K562 (cell line): ENCODE data around the gene MTHFS. TPM values are rescaled to one million over a fixed set of nuclear protein-coding genes. Genes with fewer than 3 reads are reported as not detected.

Experiments
- ATAC-seq: fragments of 200-7000 bp; cut with Tn5 transposase; 3 replicates; pipeline ENCODE4 v1.9.1; 2020; ENCODE audit warnings: moderate library complexity
- BruUV-seq: library from RNA; stranded (reverse); fragments of 400-500 nt; replicated peaks from 2 replicates; lab custom pipeline; 2021; lab: Mats Ljungman, UMichigan
- CTCF ChIA-PET: fragments of 300-600 bp; formaldehyde crosslinking; extraction: SDS; loops from one replicate; lab custom pipeline; 2021; ENCODE audit warnings: low intra/inter-chr PET ratio; lab: Yijun Ruan, JAX
- POLR2A ChIA-PET: fragments of 300-600, 350-650 bp; sonication (Branson Sonifier 250); formaldehyde crosslinking; extraction: SDS; loops from one replicate; lab custom pipeline; 2021; ENCODE audit warnings: antibody characterized with exemption, inconsistent platforms; lab: Yijun Ruan, JAX
- DNase-seq, 4 experiments: peaks; one replicate each; pipeline versions ENCODE4 v3.0.0 to v3.0.0-alpha.2; 2011 to 2018; ENCODE audit warnings: low spot score in 3 of 4, mixed read lengths in 3 of 4; ENCODE audit errors: extremely low read depth in 1 of 4
- FAIRE-seq: peaks from 2 replicates; lab custom pipeline; 2011; peaks lifted over from hg19 to GRCh38; lab: Jason Lieb, UNC
- H2AFZ ChIP-seq: 2 replicates; pipeline ENCODE4 v1.6.0; 2011; ENCODE audit warnings: low read depth, low read length, control low read depth, inconsistent platforms
- H3K27ac ChIP-seq: fragments of 200-600 bp; 3 replicates; pipeline ENCODE4 v1.8.0; 2011; ENCODE audit warnings: low read depth, mild to moderate bottlenecking, control low read depth, inconsistent platforms, low read length, moderate library complexity, mixed read lengths; ENCODE audit errors: extremely low read depth
- H3K27me3 ChIP-seq, 2 experiments: fragments of 300-600 bp in 1 of 2; 2 replicates in 1 of 2; 3 replicates in 1 of 2; pipeline versions ENCODE4 v1.6.0 to v1.8.0; 2011; ENCODE audit warnings: inconsistent platforms in 2 of 2, low read length in 2 of 2, mild to moderate bottlenecking in 1 of 2, mixed read lengths in 1 of 2, moderate library complexity in 1 of 2; ENCODE audit not compliant: control insufficient read depth in 2 of 2, insufficient read depth in 2 of 2
- H3K36me3 ChIP-seq: fragments of 300-600 bp; 3 replicates; pipeline ENCODE4 v1.8.0; 2011; ENCODE audit warnings: mild to moderate bottlenecking, low read length, inconsistent platforms; ENCODE audit not compliant: control insufficient read depth, insufficient read depth
- H3K4me1 ChIP-seq, 2 experiments: fragments of 200-600 bp in 1 of 2; replicated peaks in 1 of 2; 2 replicates in 1 of 2; 3 replicates in 1 of 2; pipeline versions ENCODE4 v1.5.1 to v1.8.0; 2011; ENCODE audit warnings: inconsistent platforms in 2 of 2, low read length in 2 of 2, mild to moderate bottlenecking in 1 of 2, mixed read lengths in 1 of 2, moderate library complexity in 1 of 2; ENCODE audit not compliant: control insufficient read depth in 2 of 2, insufficient read depth in 2 of 2
- H3K4me2 ChIP-seq: 2 replicates; pipeline ENCODE4 v1.6.1; 2011; ENCODE audit warnings: low read length, control low read depth, inconsistent platforms, mixed read lengths; ENCODE audit not compliant: insufficient read depth
- H3K4me3 ChIP-seq: fragments of 200-600 bp; sonication (generic), shearing (Covaris generic); 2 replicates; pipeline ENCODE4 v1.5.1; 2016; ENCODE audit warnings: control low read depth, inconsistent platforms
- H3K79me2 ChIP-seq: fragments of 200-600 bp; 3 replicates; pipeline ENCODE4 v1.8.0; 2011; ENCODE audit warnings: low read length, inconsistent platforms; ENCODE audit not compliant: control insufficient read depth, insufficient read depth
- H3K9ac ChIP-seq, 2 experiments: 2 replicates each; pipeline versions ENCODE4 v1.6.0 to v1.6.1; 2011; ENCODE audit warnings: low read depth in 2 of 2, low read length in 2 of 2, control low read depth in 1 of 2, inconsistent platforms in 1 of 2, mild to moderate bottlenecking in 1 of 2, mixed read lengths in 1 of 2; ENCODE audit not compliant: insufficient read depth in 1 of 2
- H3K9me1 ChIP-seq: one replicate; pipeline ENCODE4 v1.6.0; 2011; ENCODE audit warnings: inconsistent platforms, mild to moderate bottlenecking, low read length, moderate library complexity; ENCODE audit not compliant: control insufficient read depth, insufficient read depth
- H3K9me3 ChIP-seq: replicated peaks from 2 replicates; pipeline ENCODE4 v1.5.1; 2011; ENCODE audit warnings: low read depth, low read length, inconsistent platforms; ENCODE audit not compliant: control insufficient read depth, insufficient read depth
- H4K20me1 ChIP-seq: replicated peaks from 2 replicates; pipeline ENCODE4 v1.6.1; 2011; ENCODE audit warnings: low read length, inconsistent platforms, mixed read lengths; ENCODE audit not compliant: control insufficient read depth, insufficient read depth
- GATAD2A ChIP-seq: fragments of 450-650 bp; IDR thresholded peaks from 2 replicates; pipeline ENCODE4 v1.6.1; 2017
- LEF1 ChIP-seq: fragments of 450-650 bp; IDR thresholded peaks from 2 replicates; pipeline ENCODE4 v1.6.1; 2016; ENCODE audit warnings: mild to moderate bottlenecking
- POLR2G ChIP-seq: fragments of 200-400 bp; formaldehyde crosslinking; IDR thresholded peaks from 2 replicates; pipeline ENCODE4 v1.6.1; 2017; ENCODE audit warnings: low read depth, mild to moderate bottlenecking, antibody characterized with exemption, low read length, moderate library complexity
- PRMT5 ChIP-seq: sonication (generic); formaldehyde crosslinking; IDR thresholded peaks from 2 replicates; pipeline ENCODE4 v1.5.0; 2020; ENCODE audit warnings: missing genetic modification reagents
- ZNF76 ChIP-seq: fragments of 250-450 bp; sonication (Bioruptor Pico); IDR thresholded peaks from 2 replicates; pipeline ENCODE4 v1.4.0; 2020; ENCODE audit warnings: mild to moderate bottlenecking, moderate library complexity, borderline replicate concordance
- WGBS: fragments of 100-300 bp; shearing (Covaris generic); methylation state at CpG from one replicate; pipeline ENCODE4 v1.1.6; 2016; ENCODE audit warnings: low coverage, mixed read lengths; ENCODE audit not compliant: insufficient coverage; ENCODE audit errors: missing lambda C conversion rate; 5-methylcytosine and 5-hydroxymethylcytosine counted together
- in situ Hi-C: fragments of 300-500 bp; cut with MboI; formaldehyde crosslinking; loops from 4 replicates; pipeline ENCODE4 v1.15.0; 2018; ENCODE audit warnings: inconsistent platforms, mixed read lengths
- intact Hi-C: fragments of 100-400 bp; cut with micrococcal nuclease; formaldehyde crosslinking; loops from 2 replicates; pipeline ENCODE4 v1.14.2; 2022
- polyA plus RNA-seq, 8 experiments: library from polyadenylated mRNA; depleted of rRNA in 4 of 8; stranded (reverse) in 5 of 8; unstranded in 3 of 8; fragments of >200 nt; fragmentation: Nextera tagmentation in 2 of 8; fragmentation: Illumina TruSeq in 1 of 8; extraction: Ambion mirVana in 2 of 8; extraction: Trizol in 1 of 8; gene quantifications; 2 replicates each; pipeline versions ENCODE4 v1.2.1 to v1.2.3, GENCODE V29; 2011 to 2014; ENCODE audit warnings: inconsistent platforms in 1 of 8, missing spikeins in 1 of 8
- total RNA-seq, 7 experiments: library from RNA; depleted of rRNA in 6 of 7; stranded (reverse); fragments of >200 nt in 6 of 7; fragmentation: Illumina TruSeq in 2 of 7; extraction: Trizol in 2 of 7; gene quantifications; 2 replicates each; pipeline versions ENCODE4 v1.2.1 to v1.2.3, GENCODE V29; 2011 to 2021; ENCODE audit warnings: low replicate concordance in 1 of 7
- TF ChIP-seq, protein P1 (sequence below): fragments of 250-450 bp; sonication (Bioruptor Pico); IDR thresholded peaks from 2 replicates; pipeline ENCODE4 v1.4.0; 2020

Gene MTHFS
- total and polyA plus RNA-seq, 9 of the 15 experiments (the other 6 are each of a cell fraction or from before 2014, with no cell fraction given) = 17.8 to 79.3 (median 41.7) TPM

- CTCF ChIA-PET = no interaction called here
- Histone ChIP-seq H3K4me3 (no peak overlapping the region), H3K9me1 (no peaks in the 10 kb centered on the region), H3K4me1 (peaks cover 0 to 4% of the 10 kb centered on the region in 2 experiments; a peak in 1 of 5 replicates), H3K27ac (no peak overlapping the region), H3K27me3 (no peaks in the 10 kb centered on the region), H3K9me3 (no peaks in the 10 kb centered on the region), H3K36me3 (peaks cover 28% of the 10 kb centered on the region), H3K79me2 (peaks cover 4% of the 10 kb centered on the region; the same call in 1 of the 3 replicates), H2AFZ (no peak overlapping the region), H3K4me2 (no peak overlapping the region), H4K20me1 (no peaks in the 10 kb centered on the region), H3K9ac (no peak overlapping the region)
- TF ChIP-seq ZNF76 = no peak
- in situ Hi-C loops (no loop called here), intact Hi-C loops (no loop called here)
- FAIRE-seq (no peak), DNase-seq (no peak), ATAC-seq (no peak)
- POLR2A ChIA-PET = interaction anchor here (2.2 kb wide), 1 partner anchor 8 kb away, joined by 7 read pairs; no protein-coding TSS in a partner anchor
- no TSS peak for BruUV-seq
- WGBS = 79% methylated on average over 1 of the region's 1 CpG
These were observed 34.6 kb downstream of the MTHFS start for GRCh38 chr15:79862191-79862590.

DNA sequence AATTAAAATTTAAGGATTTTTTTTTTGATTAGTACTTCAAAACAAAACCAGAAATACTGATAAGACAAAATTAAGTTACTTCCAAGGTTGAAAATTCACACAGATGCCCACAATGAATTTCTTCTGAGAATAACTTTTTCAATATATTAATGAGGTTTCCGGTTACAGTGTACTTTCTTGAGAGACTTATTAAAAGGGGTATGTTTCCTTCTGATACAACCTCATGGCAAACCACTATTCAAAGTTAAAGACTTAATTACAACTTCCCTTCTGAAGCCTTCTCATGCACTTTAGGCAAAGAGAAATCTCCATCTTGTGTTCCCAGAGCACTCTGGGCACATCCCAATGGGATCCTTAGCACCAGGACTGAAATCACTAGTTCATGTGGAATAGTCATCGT, 36.2 kb downstream of the MTHFS start:
- FAIRE-seq (no peak), DNase-seq (no peak), ATAC-seq (no peak)
- 100% methylated on average over 2 of the region's 2 CpGs for WGBS
- Histone ChIP-seq H3K9ac (no peak overlapping the region), H3K4me2 (no peak overlapping the region), H3K9me1 (no peaks in the 10 kb centered on the region), H3K27me3 (no peaks in the 10 kb centered on the region), H3K27ac (no peak overlapping the region), H3K9me3 (no peaks in the 10 kb centered on the region), H2AFZ (no peak overlapping the region), H4K20me1 (no peaks in the 10 kb centered on the region), H3K36me3 (peaks cover 25% of the 10 kb centered on the region), H3K4me1 (peaks cover 0 to 4% of the 10 kb centered on the region in 2 experiments; a peak in 1 of 5 replicates), H3K4me3 (no peak overlapping the region), H3K79me2 (peaks cover 4% of the 10 kb centered on the region; the same call in 1 of the 3 replicates)
- no TSS peak for BruUV-seq
- CTCF ChIA-PET = no interaction called here
- intact Hi-C loops (no loop called here), in situ Hi-C loops (no loop called here)
- POLR2A ChIA-PET = no interaction called here
- TF ChIP-seq LEF1 = no peak
- TF ChIP-seq POLR2G = no peak
- TF ChIP-seq, protein P1, sequence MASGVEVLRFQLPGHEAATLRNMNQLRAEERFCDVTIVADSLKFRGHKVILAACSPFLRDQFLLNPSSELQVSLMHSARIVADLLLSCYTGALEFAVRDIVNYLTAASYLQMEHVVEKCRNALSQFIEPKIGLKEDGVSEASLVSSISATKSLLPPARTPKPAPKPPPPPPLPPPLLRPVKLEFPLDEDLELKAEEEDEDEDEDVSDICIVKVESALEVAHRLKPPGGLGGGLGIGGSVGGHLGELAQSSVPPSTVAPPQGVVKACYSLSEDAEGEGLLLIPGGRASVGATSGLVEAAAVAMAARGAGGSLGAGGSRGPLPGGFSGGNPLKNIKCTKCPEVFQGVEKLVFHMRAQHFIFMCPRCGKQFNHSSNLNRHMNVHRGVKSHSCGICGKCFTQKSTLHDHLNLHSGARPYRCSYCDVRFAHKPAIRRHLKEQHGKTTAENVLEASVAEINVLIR (CRISPR knock-in tag) = no peak
- no peak for TF ChIP-seq PRMT5
- no peak for TF ChIP-seq ZNF76
- TF ChIP-seq GATAD2A = no peak
